Spleen (tissue), 7 donors: ENCODE measurements around the gene GALNT3.

Experiments
- CTCF ChIP-seq, 11 experiments: fragments of 200-600 bp in 7 of 11; fragments of 450-650 bp in 4 of 11; sonication (generic) in 4 of 11; IDR thresholded peaks in 8 of 11; conservative IDR thresholded peaks in 3 of 11; 1 replicate in 7 of 11; 2 replicates in 4 of 11; pipeline versions ENCODE4 v1.4.0 to v1.8.0; 2016 to 2021; ENCODE audit warnings: antibody characterized with exemption in 11 of 11, inconsistent platforms in 4 of 11, mild to moderate bottlenecking in 1 of 11
- POLR2AphosphoS5 ChIP-seq, 3 donors: sonication (generic); formaldehyde crosslinking; IDR thresholded peaks; one replicate each; pipeline ENCODE4 v1.5.1; 2017; ENCODE audit warnings: antibody characterized with exemption in 3 of 3
- donor health status: DM: no; HTN: no; CAD: no; lungs with moderate emphysema.
- donor health status: DM: no; HTN: no; CAD: no.
- donor health status: DM: no; HTN: no; CAD: no.

DNA sequence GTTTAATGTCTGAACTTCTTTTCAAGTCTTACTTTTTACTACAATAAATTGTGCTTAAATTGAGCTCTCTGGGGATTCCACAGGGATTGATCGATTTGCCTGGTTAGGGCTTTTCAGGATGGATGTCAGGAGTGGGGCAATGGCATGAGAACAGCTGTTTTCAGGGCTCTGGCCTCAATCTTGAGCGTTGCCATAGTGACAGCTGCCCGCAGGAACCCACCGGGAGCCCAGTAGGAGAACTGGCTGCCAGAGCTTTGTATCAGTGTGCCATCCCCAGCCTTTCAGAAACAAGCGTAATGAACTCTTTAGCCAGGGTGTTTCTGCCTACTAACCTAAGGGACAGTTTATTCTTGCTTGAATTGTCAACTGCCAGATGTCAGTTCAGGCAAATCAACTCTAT, 93.5 kb downstream of the GALNT3 start:
- TF ChIP-seq CTCF (IDR thresholded peaks at IDR 0.05 in 8 of 11, conservative IDR thresholded peaks at IDR 0.05 in 3 of 11) (no peak), POLR2AphosphoS5 (IDR thresholded peaks at IDR 0.05) (no peak)
